Gastroesophageal sphincter (tissue), 4 donors: Measurements from ENCODE around the gene LARGE1. TPM values are rescaled to one million over a fixed set of nuclear protein-coding genes. Genes with fewer than 3 reads are reported as not detected.

Experiments
- ATAC-seq: fragments of 150-250 bp; one replicate; pipeline ENCODE4 v1.9.1; 2016; ENCODE audit warnings: mild to moderate bottlenecking, moderate library complexity
- H3K27ac ChIP-seq, 4 donors: fragments of 200-600 bp; sonication (generic) in 3 of 4; 1 replicate in 3 of 4; 2 replicates in 1 of 4; pipeline ENCODE4 v1.5.1; 2016 to 2019
- H3K27me3 ChIP-seq: fragments of 200-600 bp; sonication (generic); one replicate; pipeline ENCODE4 v1.5.1; 2019
- H3K36me3 ChIP-seq, 2 donors: fragments of 200-600 bp; sonication (generic); one replicate each; pipeline ENCODE4 v1.5.1; 2019; ENCODE audit warnings: control low read depth in 1 of 2
- H3K4me1 ChIP-seq, 3 donors: fragments of 200-600 bp; sonication (generic); 1 replicate in 2 of 3; 2 replicates in 1 of 3; pipeline ENCODE4 v1.5.1; 2016 to 2019; ENCODE audit warnings: control low read depth in 2 of 3
- H3K4me3 ChIP-seq, 2 donors: fragments of 200-600 bp; sonication (generic); one replicate each; pipeline ENCODE4 v1.5.1; 2019; ENCODE audit warnings: mild to moderate bottlenecking in 1 of 2, moderate library complexity in 1 of 2
- H3K9me3 ChIP-seq, 3 donors: fragments of 200-600 bp; sonication (generic); one replicate each; pipeline ENCODE4 v1.5.1; 2017 to 2019; ENCODE audit warnings: control low read depth in 2 of 3
- EP300 ChIP-seq: sonication (generic); formaldehyde crosslinking; IDR thresholded peaks from one replicate; pipeline ENCODE4 v1.6.1; 2017; ENCODE audit warnings: antibody characterized with exemption, mild to moderate bottlenecking
- POLR2A ChIP-seq, 2 donors: fragments of 450-650 bp; IDR thresholded peaks; one replicate each; pipeline ENCODE4 v1.6.1; 2017; ENCODE audit warnings: antibody characterized with exemption in 2 of 2, mild to moderate bottlenecking in 2 of 2, moderate library complexity in 1 of 2
- POLR2AphosphoS5 ChIP-seq: sonication (generic); formaldehyde crosslinking; IDR thresholded peaks from one replicate; pipeline ENCODE4 v1.6.1; 2017; ENCODE audit warnings: antibody characterized with exemption
- WGBS, 2 donors: methylation state at CpG; one replicate each; pipeline ENCODE4 v1.1.5; 2018; ENCODE audit warnings: low coverage in 1 of 2; 5-methylcytosine and 5-hydroxymethylcytosine counted together
- total RNA-seq, 4 donors: library from RNA; depleted of rRNA; stranded (reverse); fragments of >200 nt; gene quantifications; one replicate each; pipeline ENCODE4 v1.1.0, GENCODE V29; 2016
- TF ChIP-seq, protein P1 (sequence below), 4 experiments: fragments of 200-600 bp in 2 of 4; fragments of 450-650 bp in 2 of 4; sonication (generic) in 1 of 4; IDR thresholded peaks; one replicate each; pipeline ENCODE4 v1.5.1; 2017 to 2019; ENCODE audit warnings: antibody characterized with exemption in 4 of 4, mild to moderate bottlenecking in 2 of 4, moderate library complexity in 2 of 4

The LARGE1 gene
- total RNA-seq, 4 donors from 2014 or later, result 23.0 to 67.8 (median 48.0) TPM

DNA sequence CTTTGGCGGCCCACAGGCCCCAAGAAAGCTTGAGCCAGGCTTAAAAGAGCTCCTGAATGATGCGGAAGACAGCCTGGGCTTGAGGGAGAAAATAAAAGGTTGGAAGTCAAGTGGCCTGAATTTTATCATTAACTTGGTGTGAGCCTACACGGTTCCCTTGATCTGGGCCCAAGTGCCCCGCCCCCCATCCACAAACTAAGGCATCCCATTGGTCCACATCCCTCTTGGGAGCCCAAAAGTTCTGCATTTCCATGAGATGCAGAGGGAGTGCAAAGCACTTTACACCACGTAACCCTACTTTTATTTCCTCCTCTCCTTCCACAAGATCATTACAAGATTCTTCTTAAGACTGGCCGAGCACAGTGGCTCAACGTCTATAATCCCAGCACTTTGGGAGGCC lies 22.2 kb downstream of the LARGE1 start:
- 83 to 86% methylated on average over 1 to 3 of the region's 7 CpGs for WGBS, 2 donors
- no peaks in the 10 kb centered on the region for H3K36me3 ChIP-seq
- TF ChIP-seq POLR2A (IDR thresholded peaks at IDR 0.05) (no peak), POLR2AphosphoS5 (no peak), EP300 (no peak)
- TF ChIP-seq, protein P1, sequence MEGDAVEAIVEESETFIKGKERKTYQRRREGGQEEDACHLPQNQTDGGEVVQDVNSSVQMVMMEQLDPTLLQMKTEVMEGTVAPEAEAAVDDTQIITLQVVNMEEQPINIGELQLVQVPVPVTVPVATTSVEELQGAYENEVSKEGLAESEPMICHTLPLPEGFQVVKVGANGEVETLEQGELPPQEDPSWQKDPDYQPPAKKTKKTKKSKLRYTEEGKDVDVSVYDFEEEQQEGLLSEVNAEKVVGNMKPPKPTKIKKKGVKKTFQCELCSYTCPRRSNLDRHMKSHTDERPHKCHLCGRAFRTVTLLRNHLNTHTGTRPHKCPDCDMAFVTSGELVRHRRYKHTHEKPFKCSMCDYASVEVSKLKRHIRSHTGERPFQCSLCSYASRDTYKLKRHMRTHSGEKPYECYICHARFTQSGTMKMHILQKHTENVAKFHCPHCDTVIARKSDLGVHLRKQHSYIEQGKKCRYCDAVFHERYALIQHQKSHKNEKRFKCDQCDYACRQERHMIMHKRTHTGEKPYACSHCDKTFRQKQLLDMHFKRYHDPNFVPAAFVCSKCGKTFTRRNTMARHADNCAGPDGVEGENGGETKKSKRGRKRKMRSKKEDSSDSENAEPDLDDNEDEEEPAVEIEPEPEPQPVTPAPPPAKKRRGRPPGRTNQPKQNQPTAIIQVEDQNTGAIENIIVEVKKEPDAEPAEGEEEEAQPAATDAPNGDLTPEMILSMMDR (IDR thresholded peaks at IDR 0.05), result no peak
- H3K27ac ChIP-seq, result no peak overlapping the region
- H3K27me3 ChIP-seq, result no peaks in the 10 kb centered on the region
- H3K4me3 ChIP-seq, result no peak overlapping the region
- peaks cover 0 to 16% (median 0%) of the 10 kb centered on the region in 3 donors for H3K4me1 ChIP-seq
- ATAC-seq, result no peak
- H3K9me3 ChIP-seq, result no peaks in the 10 kb centered on the region

DNA sequence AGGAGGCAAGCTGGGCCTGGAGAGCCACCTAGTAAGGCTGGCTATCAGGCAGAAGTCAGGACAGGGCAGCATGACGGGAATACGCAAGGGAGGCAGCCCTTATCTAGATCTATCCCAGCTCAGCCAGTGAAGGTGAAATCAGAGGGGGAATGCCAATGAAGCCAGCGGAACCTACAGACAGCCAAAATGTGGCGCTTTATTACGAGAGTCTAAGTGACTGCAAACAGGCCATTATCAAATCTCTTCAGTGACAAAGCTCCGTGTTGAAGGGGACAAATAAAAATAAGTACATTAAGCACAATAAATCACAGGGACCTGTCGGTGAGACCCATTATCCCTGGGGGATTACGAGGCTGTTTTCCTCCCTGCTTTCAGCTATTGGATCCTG lies 22.8 kb downstream of the LARGE1 start:
- TF ChIP-seq, protein P1 (IDR thresholded peaks at IDR 0.05), result no peak
- TF ChIP-seq POLR2AphosphoS5, result no peak
- TF ChIP-seq POLR2A (IDR thresholded peaks at IDR 0.05), result no peak
- no peak for TF ChIP-seq EP300
- Histone ChIP-seq H3K36me3 (no peaks in the 10 kb centered on the region), H3K27ac (no peak overlapping the region), H3K27me3 (no peaks in the 10 kb centered on the region), H3K4me3 (no peak overlapping the region), H3K4me1 (peaks cover 0 to 16% (median 0%) of the 10 kb centered on the region in 3 donors), H3K9me3 (no peaks in the 10 kb centered on the region)
- 83 to 89% methylated on average over 7 of the region's 8 CpGs for WGBS, 2 donors
- ATAC-seq, result no peak

DNA sequence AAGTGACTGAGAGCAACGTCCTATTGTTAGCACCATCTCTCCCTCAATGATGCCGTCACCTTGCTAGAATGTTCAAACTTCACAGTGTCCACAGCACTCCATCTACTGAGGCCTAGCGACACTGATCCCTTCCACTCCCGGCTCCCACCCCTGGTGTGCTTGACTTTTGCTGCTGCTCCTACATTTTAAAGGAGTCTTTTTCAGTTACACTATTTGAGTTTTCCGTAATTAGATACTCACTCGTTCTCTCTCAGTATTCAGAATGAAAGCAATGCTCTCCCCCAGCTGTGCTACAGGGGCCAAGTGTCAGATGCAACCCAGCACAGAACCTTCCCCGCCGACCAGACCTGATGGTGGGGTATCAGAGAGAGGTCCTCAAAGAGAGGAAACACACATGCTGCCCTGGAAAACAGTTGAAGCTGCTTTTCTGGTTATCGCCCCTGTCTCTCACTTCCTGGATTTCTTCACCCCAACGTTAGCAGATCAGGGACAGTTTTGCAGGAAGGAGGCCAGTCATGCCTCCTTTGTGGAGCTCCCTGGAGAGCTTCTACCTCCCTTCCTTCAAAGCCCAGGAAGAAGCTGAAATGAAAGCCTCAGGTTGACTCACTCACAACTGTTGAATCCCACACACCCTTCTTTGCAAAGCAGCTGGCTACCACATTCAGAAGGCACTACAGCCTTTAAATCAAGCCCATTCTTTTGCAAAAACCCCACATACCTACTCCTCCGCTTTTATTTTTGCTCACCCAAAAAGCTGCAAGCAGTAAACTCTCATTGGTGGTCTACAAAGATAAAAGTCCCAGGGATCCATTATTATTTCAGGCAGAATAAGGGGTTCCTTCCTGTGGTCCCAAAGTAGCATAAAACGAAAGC lies 23.5 kb downstream of the LARGE1 start:
- ATAC-seq, result no peak
- no peak overlapping the region for H3K4me3 ChIP-seq
- H3K4me1 ChIP-seq, result peaks cover 0 to 16% (median 0%) of the 10 kb centered on the region in 3 donors
- no peak for TF ChIP-seq EP300
- TF ChIP-seq POLR2AphosphoS5, result no peak
- no peaks in the 10 kb centered on the region for H3K27me3 ChIP-seq
- no peaks in the 10 kb centered on the region for H3K36me3 ChIP-seq
- no peaks in the 10 kb centered on the region for H3K9me3 ChIP-seq
- H3K27ac ChIP-seq, result no peak overlapping the region
- 77 to 92% methylated on average over 6 to 10 of the region's 12 CpGs for WGBS, 2 donors

DNA sequence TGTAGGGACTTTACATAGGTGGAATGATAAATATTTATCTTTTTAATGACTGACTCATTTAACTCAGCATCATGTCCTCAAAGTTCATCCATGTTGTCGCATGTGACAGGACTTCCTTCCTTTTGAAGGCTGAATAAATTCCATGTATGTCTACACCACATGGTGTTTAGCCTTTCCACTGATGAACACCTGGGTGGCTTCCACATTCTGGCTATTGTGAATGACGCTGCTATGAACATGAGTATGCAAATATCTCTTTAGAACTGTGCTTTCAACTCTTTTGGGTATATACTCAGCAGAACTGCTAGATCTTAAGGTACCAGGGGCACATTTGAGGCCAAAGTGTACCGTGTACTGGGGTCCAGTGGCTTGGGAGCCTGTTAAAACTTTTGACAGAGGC lies 24.1 kb downstream of the LARGE1 start:
- ATAC-seq, result no peak
- no peak overlapping the region for H3K4me3 ChIP-seq
- no peaks in the 10 kb centered on the region for H3K36me3 ChIP-seq
- WGBS, 2 donors, result 97% methylated on average over 3 of the region's 3 CpGs
- H3K27me3 ChIP-seq, result no peaks in the 10 kb centered on the region
- H3K9me3 ChIP-seq, result no peaks in the 10 kb centered on the region
- H3K27ac ChIP-seq, result no peak overlapping the region
- TF ChIP-seq, protein P1 (IDR thresholded peaks at IDR 0.05), result no peak
- TF ChIP-seq POLR2A (IDR thresholded peaks at IDR 0.05) (no peak), POLR2AphosphoS5 (no peak), EP300 (no peak)
- peaks cover 0 to 16% (median 0%) of the 10 kb centered on the region in 3 donors for H3K4me1 ChIP-seq

DNA sequence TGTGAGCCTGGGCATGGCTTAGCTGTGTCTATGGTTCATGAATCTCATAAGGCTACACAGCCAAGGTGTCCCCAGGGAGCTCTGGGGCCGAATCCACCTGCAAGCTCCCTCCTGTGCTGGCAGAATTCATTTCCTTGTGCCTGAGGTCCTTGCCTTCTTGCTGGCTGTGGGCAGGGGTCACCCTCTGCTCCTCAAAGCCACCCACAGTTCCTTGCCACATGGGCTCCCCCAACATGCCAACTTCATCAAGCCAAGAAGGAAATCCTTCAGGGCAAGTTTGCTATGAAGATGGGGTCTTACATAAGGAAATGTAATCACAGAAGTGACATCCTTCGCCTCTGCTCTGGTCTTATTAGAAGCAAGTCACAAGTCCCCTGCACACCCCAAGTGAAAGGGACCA lies 24.8 kb downstream of the LARGE1 start:
- Histone ChIP-seq H3K4me1 (peaks cover 0 to 16% (median 0%) of the 10 kb centered on the region in 3 donors), H3K27ac (no peak overlapping the region), H3K36me3 (no peaks in the 10 kb centered on the region), H3K4me3 (no peak overlapping the region), H3K27me3 (no peaks in the 10 kb centered on the region), H3K9me3 (no peaks in the 10 kb centered on the region)
- TF ChIP-seq POLR2A (IDR thresholded peaks at IDR 0.05) (no peak), POLR2AphosphoS5 (no peak), EP300 (no peak)
- TF ChIP-seq, protein P1 (IDR thresholded peaks at IDR 0.05), result no peak
- ATAC-seq, result no peak
- 100% methylated on average over 1 of the region's 2 CpGs; no CpG with 5 or more reads in 1 of the 2 donors for WGBS, 2 donors
